HepG2 (cell line): ENCODE results near the gene PLK3. TPM values are rescaled to one million over a fixed set of nuclear protein-coding genes. Genes with fewer than 3 reads are reported as not detected.

ENCODE experiments used
- EHMT2 ChIP-seq: fragments of 200-600 bp; sonication (generic); IDR thresholded peaks from 2 replicates; pipeline ENCODE4 v1.7.0; 2017; ENCODE audit warnings: antibody characterized with exemption, low read depth, low read length, borderline replicate concordance
- ELF4 ChIP-seq: sonication (generic); formaldehyde crosslinking; IDR thresholded peaks from 2 replicates; pipeline ENCODE4 v1.5.0; 2020; ENCODE audit warnings: missing genetic modification reagents, mild to moderate bottlenecking, moderate library complexity, borderline replicate concordance
- FOSL2 ChIP-seq: sonication (generic); formaldehyde crosslinking; IDR thresholded peaks from 2 replicates; pipeline ENCODE4 v1.4.0; 2020; ENCODE audit warnings: missing genetic modification reagents
- IRF2 ChIP-seq: IDR thresholded peaks from 2 replicates; pipeline ENCODE4 v1.6.1; 2018; ENCODE audit warnings: missing genetic modification reagents, missing compliant biosample characterization
- KMT2B ChIP-seq: IDR thresholded peaks from 2 replicates; pipeline ENCODE4 v1.6.1; 2016; ENCODE audit warnings: missing genetic modification reagents, missing compliant biosample characterization
- MAFK ChIP-seq, 2 experiments: IDR thresholded peaks in 1 of 2; conservative IDR thresholded peaks in 1 of 2; 2 replicates each; pipeline ENCODE4 v1.6.1; 2011; ENCODE audit warnings: improper control_type of control experiment in 2 of 2, low read length in 2 of 2
- MXI1 ChIP-seq: IDR thresholded peaks from 3 replicates; pipeline ENCODE4 v1.6.1; 2012; ENCODE audit warnings: low read depth, low read length, inconsistent platforms, borderline replicate concordance
- NR2F6 ChIP-seq, 2 experiments: IDR thresholded peaks; 2 replicates each; pipeline ENCODE4 v1.6.1; 2016; ENCODE audit warnings: antibody characterized with exemption in 1 of 2, mild to moderate bottlenecking in 1 of 2
- SIX1 ChIP-seq: sonication (generic); formaldehyde crosslinking; IDR thresholded peaks from 2 replicates; pipeline ENCODE4 v1.4.0; 2020; ENCODE audit warnings: missing genetic modification reagents, borderline replicate concordance
- SRY ChIP-seq: sonication (generic); formaldehyde crosslinking; IDR thresholded peaks from 2 replicates; pipeline ENCODE4 v1.8.0; 2022; ENCODE audit warnings: mild to moderate bottlenecking, missing genetic modification reagents
- U2AF2 ChIP-seq: fragments of 200-400 bp; formaldehyde crosslinking; IDR thresholded peaks from 2 replicates; pipeline ENCODE4 v1.6.1; 2017; ENCODE audit warnings: low read depth, mild to moderate bottlenecking, low read length
- ZBTB7B ChIP-seq: sonication (generic); formaldehyde crosslinking; IDR thresholded peaks from 2 replicates; pipeline ENCODE4 v1.4.0; 2020; ENCODE audit warnings: missing genetic modification reagents
- ZNF746 ChIP-seq: sonication (generic); formaldehyde crosslinking; IDR thresholded peaks from 2 replicates; pipeline ENCODE4 v1.8.0; 2022; ENCODE audit warnings: mild to moderate bottlenecking, missing genetic modification reagents
- polyA plus RNA-seq, 8 experiments: library from polyadenylated mRNA; depleted of rRNA in 3 of 8; stranded (reverse) in 7 of 8; unstranded in 1 of 8; fragments of >200 nt; fragmentation: Illumina TruSeq in 4 of 8; extraction: Trizol in 4 of 8; gene quantifications; 2 replicates each; pipeline versions ENCODE4 v1.2.1 to v1.2.3, GENCODE V29; 2011 to 2016; ENCODE audit warnings: low read depth in 4 of 8, missing spikeins in 1 of 8, mixed read lengths in 1 of 8; ENCODE audit not compliant: insufficient read depth in 1 of 8
- total RNA-seq, 5 experiments: library from RNA; depleted of rRNA; stranded (reverse); fragments of >200 nt; fragmentation: Illumina TruSeq; extraction: Trizol; gene quantifications; 2 replicates each; pipeline ENCODE4 v1.2.3, GENCODE V29; 2016; ENCODE audit warnings: low read depth in 1 of 5
- TF ChIP-seq, protein P1 (sequence below): sonication (generic); formaldehyde crosslinking; IDR thresholded peaks from 2 replicates; pipeline ENCODE4 v1.8.1; 2022; ENCODE audit warnings: low read depth, mild to moderate bottlenecking, missing genetic modification reagents
- TF ChIP-seq, protein P2 (sequence below): sonication (generic); formaldehyde crosslinking; IDR thresholded peaks from 2 replicates; pipeline ENCODE4 v1.5.0; 2020; ENCODE audit warnings: missing genetic modification reagents, mild to moderate bottlenecking, borderline replicate concordance
- TF ChIP-seq, protein P3 (sequence below): sonication (generic); formaldehyde crosslinking; IDR thresholded peaks from 2 replicates; pipeline ENCODE4 v1.4.0; 2020; ENCODE audit warnings: missing genetic modification reagents
- TF ChIP-seq, protein P4 (sequence below): conservative IDR thresholded peaks from 2 replicates; pipeline ENCODE4 v1.6.1; 2018; ENCODE audit warnings: missing genetic modification reagents

PLK3 gene
- total and polyA plus RNA-seq, 2 of the 13 experiments (the other 11 are each of a cell fraction or from before 2014, with no cell fraction given), result 9.8 to 16.9 TPM

DNA sequence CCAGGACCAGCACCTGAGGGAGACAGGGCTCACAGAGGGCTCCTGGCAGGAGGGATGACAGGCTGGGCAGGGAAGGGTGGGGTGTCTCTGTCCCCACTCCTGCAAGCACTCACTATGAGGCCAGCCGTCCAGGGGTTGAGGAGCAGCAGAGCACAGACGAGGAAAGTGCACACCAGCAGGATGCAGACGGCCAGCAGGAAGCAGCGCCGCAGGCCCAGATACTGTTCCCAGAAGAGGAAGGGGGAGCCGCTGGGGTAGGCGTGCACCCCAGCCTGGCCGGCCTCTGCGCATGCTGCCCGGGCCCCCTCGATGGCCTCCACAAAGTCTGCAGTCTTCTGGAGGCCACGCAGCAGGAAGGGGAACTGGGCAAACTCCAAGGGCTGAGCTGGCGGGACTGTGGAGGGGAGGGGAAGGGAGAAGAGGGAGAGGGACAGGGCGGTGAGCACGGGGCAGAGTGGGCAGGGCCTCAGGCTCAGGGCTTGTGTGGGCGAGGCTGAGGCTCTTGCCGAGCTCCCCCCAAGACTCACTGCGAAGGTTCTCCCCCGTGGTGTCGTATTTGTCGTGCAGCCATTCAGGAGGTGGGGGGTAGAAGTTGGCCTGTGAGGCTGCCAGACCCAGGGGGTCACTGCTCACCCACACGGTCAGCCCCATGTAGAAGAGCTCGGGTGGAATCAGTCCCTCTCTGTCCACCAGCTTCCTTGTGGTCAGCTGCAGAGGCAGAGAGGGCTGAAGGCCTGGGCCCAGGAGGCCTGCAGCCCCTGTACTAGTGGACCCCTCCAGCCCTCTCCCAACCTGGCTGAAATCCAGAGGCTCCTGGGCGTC lies 26.4 kb downstream of the PLK3 start (continued):
- TF ChIP-seq, protein P1, sequence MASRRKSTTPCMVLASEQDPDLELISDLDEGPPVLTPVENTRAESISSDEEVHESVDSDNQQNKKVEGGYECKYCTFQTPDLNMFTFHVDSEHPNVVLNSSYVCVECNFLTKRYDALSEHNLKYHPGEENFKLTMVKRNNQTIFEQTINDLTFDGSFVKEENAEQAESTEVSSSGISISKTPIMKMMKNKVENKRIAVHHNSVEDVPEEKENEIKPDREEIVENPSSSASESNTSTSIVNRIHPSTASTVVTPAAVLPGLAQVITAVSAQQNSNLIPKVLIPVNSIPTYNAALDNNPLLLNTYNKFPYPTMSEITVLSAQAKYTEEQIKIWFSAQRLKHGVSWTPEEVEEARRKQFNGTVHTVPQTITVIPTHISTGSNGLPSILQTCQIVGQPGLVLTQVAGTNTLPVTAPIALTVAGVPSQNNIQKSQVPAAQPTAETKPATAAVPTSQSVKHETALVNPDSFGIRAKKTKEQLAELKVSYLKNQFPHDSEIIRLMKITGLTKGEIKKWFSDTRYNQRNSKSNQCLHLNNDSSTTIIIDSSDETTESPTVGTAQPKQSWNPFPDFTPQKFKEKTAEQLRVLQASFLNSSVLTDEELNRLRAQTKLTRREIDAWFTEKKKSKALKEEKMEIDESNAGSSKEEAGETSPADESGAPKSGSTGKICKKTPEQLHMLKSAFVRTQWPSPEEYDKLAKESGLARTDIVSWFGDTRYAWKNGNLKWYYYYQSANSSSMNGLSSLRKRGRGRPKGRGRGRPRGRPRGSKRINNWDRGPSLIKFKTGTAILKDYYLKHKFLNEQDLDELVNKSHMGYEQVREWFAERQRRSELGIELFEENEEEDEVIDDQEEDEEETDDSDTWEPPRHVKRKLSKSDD, result peak; percentile 32
- peak; percentile 85 for TF ChIP-seq SRY
- peak; percentile 88 for TF ChIP-seq IRF2 (CRISPR knock-in tag)
- TF ChIP-seq ELF4 (CRISPR knock-in tag), result peak; percentile 60; the same call in 1 of the 2 replicates
- peak; percentile 57; the same call in 1 of the 2 replicates for TF ChIP-seq ZBTB7B (CRISPR knock-in tag)
- TF ChIP-seq U2AF2, result no peak
- no peak; the same call in 2 of the 3 replicates for TF ChIP-seq MXI1
- TF ChIP-seq, protein P2, sequence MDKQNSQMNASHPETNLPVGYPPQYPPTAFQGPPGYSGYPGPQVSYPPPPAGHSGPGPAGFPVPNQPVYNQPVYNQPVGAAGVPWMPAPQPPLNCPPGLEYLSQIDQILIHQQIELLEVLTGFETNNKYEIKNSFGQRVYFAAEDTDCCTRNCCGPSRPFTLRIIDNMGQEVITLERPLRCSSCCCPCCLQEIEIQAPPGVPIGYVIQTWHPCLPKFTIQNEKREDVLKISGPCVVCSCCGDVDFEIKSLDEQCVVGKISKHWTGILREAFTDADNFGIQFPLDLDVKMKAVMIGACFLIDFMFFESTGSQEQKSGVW (CRISPR knock-in tag), result no peak
- peak; percentile 24; the same call in 1 of the 2 replicates for TF ChIP-seq NR2F6 (IDR thresholded peaks at IDR 0.05)
- TF ChIP-seq NR2F6 (CRISPR knock-in tag; IDR thresholded peaks at IDR 0.05), result peak; percentile 41; the same call in 1 of the 2 replicates
- peak; percentile 66; the same call in 1 of the 2 replicates for TF ChIP-seq ZNF746
- TF ChIP-seq FOSL2 (CRISPR knock-in tag), result peak; percentile 23; the same call in 1 of the 2 replicates
- no peak; the same call in none of the 2 replicates for TF ChIP-seq KMT2B (CRISPR knock-in tag)
- no peak for TF ChIP-seq MAFK (conservative IDR thresholded peaks at IDR 0.05 in 1 of 2, IDR thresholded peaks at IDR 0.05 in 1 of 2; ENCODE audit: low read length in 2 of 2)
- no peak for TF ChIP-seq SIX1 (CRISPR knock-in tag)
- TF ChIP-seq EHMT2, result no peak
- TF ChIP-seq, protein P3, sequence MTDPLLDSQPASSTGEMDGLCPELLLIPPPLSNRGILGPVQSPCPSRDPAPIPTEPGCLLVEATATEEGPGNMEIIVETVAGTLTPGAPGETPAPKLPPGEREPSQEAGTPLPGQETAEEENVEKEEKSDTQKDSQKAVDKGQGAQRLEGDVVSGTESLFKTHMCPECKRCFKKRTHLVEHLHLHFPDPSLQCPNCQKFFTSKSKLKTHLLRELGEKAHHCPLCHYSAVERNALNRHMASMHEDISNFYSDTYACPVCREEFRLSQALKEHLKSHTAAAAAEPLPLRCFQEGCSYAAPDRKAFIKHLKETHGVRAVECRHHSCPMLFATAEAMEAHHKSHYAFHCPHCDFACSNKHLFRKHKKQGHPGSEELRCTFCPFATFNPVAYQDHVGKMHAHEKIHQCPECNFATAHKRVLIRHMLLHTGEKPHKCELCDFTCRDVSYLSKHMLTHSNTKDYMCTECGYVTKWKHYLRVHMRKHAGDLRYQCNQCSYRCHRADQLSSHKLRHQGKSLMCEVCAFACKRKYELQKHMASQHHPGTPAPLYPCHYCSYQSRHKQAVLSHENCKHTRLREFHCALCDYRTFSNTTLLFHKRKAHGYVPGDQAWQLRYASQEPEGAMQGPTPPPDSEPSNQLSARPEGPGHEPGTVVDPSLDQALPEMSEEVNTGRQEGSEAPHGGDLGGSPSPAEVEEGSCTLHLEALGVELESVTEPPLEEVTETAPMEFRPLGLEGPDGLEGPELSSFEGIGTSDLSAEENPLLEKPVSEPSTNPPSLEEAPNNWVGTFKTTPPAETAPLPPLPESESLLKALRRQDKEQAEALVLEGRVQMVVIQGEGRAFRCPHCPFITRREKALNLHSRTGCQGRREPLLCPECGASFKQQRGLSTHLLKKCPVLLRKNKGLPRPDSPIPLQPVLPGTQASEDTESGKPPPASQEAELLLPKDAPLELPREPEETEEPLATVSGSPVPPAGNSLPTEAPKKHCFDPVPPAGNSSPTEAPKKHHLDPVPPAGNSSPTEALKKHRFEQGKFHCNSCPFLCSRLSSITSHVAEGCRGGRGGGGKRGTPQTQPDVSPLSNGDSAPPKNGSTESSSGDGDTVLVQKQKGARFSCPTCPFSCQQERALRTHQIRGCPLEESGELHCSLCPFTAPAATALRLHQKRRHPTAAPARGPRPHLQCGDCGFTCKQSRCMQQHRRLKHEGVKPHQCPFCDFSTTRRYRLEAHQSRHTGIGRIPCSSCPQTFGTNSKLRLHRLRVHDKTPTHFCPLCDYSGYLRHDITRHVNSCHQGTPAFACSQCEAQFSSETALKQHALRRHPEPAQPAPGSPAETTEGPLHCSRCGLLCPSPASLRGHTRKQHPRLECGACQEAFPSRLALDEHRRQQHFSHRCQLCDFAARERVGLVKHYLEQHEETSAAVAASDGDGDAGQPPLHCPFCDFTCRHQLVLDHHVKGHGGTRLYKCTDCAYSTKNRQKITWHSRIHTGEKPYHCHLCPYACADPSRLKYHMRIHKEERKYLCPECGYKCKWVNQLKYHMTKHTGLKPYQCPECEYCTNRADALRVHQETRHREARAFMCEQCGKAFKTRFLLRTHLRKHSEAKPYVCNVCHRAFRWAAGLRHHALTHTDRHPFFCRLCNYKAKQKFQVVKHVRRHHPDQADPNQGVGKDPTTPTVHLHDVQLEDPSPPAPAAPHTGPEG (CRISPR knock-in tag), result 0 out of 2 replicates have a peak, but pooled peaks have one; percentile 50
- TF ChIP-seq, protein P4, sequence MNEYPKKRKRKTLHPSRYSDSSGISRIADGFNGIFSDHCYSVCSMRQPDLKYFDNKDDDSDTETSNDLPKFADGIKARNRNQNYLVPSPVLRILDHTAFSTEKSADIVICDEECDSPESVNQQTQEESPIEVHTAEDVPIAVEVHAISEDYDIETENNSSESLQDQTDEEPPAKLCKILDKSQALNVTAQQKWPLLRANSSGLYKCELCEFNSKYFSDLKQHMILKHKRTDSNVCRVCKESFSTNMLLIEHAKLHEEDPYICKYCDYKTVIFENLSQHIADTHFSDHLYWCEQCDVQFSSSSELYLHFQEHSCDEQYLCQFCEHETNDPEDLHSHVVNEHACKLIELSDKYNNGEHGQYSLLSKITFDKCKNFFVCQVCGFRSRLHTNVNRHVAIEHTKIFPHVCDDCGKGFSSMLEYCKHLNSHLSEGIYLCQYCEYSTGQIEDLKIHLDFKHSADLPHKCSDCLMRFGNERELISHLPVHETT (CRISPR knock-in tag), result no peak; the same call in 1 of the 2 replicates
